ENCODE data around the gene ATXN1.

- TF ChIP-seq EP300 (IDR thresholded peaks at IDR 0.05; ENCODE audit: borderline replicate concordance in 1 of 2, low read depth in 2 of 2, low read length in 2 of 2) (no peak), SIN3A (conservative IDR thresholded peaks at IDR 0.05 in 1 of 2, IDR thresholded peaks at IDR 0.05 in 1 of 2; ENCODE audit: low read depth in 1 of 2, low read length in 2 of 2) (no peak), BRCA1 (IDR thresholded peaks at IDR 0.05; ENCODE audit: low read depth, low read length) (no peak), GABPA (IDR thresholded peaks at IDR 0.05; ENCODE audit: borderline replicate concordance, insufficient read depth, low read length) (no peak), BACH1 (IDR thresholded peaks at IDR 0.05; ENCODE audit: low read length) (no peak), CTCF (IDR thresholded peaks at IDR 0.05; ENCODE audit: control extremely low read depth in 1 of 3, insufficient read depth in 1 of 3, low read depth in 1 of 3, low read length in 3 of 3) (no peak), MAX (IDR thresholded peaks at IDR 0.05) (no peak), POLR2A (IDR thresholded peaks at IDR 0.05; ENCODE audit: control extremely low read depth in 1 of 2, low read depth in 2 of 2, low read length in 2 of 2) (no peak)
Measured at GRCh38 chr6:16433338-16433890, 327.8 kb downstream of the ATXN1 start.
